ENCODE results near the gene VTA1.

DNA sequence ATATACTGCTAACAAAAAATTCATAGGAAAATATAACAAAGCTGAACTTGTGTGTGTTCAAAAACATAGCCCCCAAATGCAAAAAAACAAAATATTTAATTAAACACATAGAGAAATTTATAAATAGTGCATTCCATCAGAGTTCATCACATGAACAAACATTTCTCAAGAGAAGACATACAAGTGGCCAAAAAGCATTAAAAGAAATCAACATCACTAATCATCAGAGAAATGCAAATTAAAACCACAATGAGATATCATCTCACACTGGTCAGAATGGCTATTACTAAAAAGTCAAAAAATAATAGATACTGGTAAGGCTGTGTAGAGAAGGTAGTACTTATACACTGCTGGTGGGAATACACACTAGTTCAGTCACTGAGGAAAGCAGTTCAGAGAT lies 115.2 kb downstream of the VTA1 start:
- TF ChIP-seq ARNT (IDR thresholded peaks at IDR 0.05) (no peak), SUZ12 (IDR thresholded peaks at IDR 0.05) (no peak), ELF4 (IDR thresholded peaks at IDR 0.05) (no peak), SP1 (IDR thresholded peaks at IDR 0.05) (no peak), ZNF384 (IDR thresholded peaks at IDR 0.05) (no peak), TARDBP (IDR thresholded peaks at IDR 0.05) (no peak)
- TF ChIP-seq, protein P1, sequence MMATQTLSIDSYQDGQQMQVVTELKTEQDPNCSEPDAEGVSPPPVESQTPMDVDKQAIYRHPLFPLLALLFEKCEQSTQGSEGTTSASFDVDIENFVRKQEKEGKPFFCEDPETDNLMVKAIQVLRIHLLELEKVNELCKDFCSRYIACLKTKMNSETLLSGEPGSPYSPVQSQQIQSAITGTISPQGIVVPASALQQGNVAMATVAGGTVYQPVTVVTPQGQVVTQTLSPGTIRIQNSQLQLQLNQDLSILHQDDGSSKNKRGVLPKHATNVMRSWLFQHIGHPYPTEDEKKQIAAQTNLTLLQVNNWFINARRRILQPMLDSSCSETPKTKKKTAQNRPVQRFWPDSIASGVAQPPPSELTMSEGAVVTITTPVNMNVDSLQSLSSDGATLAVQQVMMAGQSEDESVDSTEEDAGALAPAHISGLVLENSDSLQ (IDR thresholded peaks at IDR 0.05): no peak

Data from HEK293T (cell line).